Keratinocyte (primary cell): Measurements from ENCODE around the gene ABCA7. TPM values are rescaled to one million over a fixed set of nuclear protein-coding genes. Genes with fewer than 3 reads are reported as not detected.

Experiments
- DNase-seq: peaks from one replicate; pipeline ENCODE4 v3.0.0-alpha.2; 2011; ENCODE audit warnings: low read depth, missing footprints, low spot score
- FAIRE-seq: peaks from 2 replicates; lab custom pipeline; 2011; peaks lifted over from hg19 to GRCh38; lab: Jason Lieb, UNC
- H2AFZ ChIP-seq: 2 replicates; pipeline ENCODE4 v1.6.0; 2012; ENCODE audit warnings: low read length, control low read depth, inconsistent platforms; ENCODE audit not compliant: control insufficient read depth
- H3K27ac ChIP-seq: 2 replicates; pipeline ENCODE4 v1.5.1; 2011; ENCODE audit warnings: low read length; ENCODE audit not compliant: control insufficient read depth, insufficient read depth
- H3K27me3 ChIP-seq: 3 replicates; pipeline ENCODE4 v1.6.0; 2011; ENCODE audit warnings: low read length; ENCODE audit not compliant: control insufficient read depth, insufficient read depth; ENCODE audit errors: extremely low read depth
- H3K36me3 ChIP-seq, 2 experiments: 2 replicates in 1 of 2; 3 replicates in 1 of 2; pipeline ENCODE4 v1.5.1; 2011; ENCODE audit warnings: low read length in 2 of 2, mild to moderate bottlenecking in 1 of 2; ENCODE audit not compliant: control insufficient read depth in 2 of 2, insufficient read depth in 2 of 2; ENCODE audit errors: extremely low read depth in 1 of 2
- H3K4me1 ChIP-seq: 3 replicates; pipeline ENCODE4 v1.5.1; 2011; ENCODE audit warnings: low read length; ENCODE audit not compliant: control insufficient read depth, insufficient read depth; ENCODE audit errors: extremely low read depth
- H3K4me2 ChIP-seq: 3 replicates; pipeline ENCODE4 v1.6.0; 2011; ENCODE audit warnings: low read depth, low read length; ENCODE audit not compliant: control insufficient read depth, insufficient read depth; ENCODE audit errors: extremely low read depth
- H3K4me3 ChIP-seq, 3 experiments: fragments of 200-600 bp in 1 of 3; sonication (generic) in 1 of 3; 2 replicates in 2 of 3; 3 replicates in 1 of 3; pipeline ENCODE4 v1.5.1; 2011 to 2016; ENCODE audit warnings: low read length in 3 of 3, mild to moderate bottlenecking in 3 of 3, control low read depth in 2 of 3, inconsistent platforms in 1 of 3, low read depth in 1 of 3, mixed read lengths in 1 of 3, mixed run types in 1 of 3, moderate library complexity in 1 of 3; ENCODE audit not compliant: control insufficient read depth in 2 of 3, insufficient read depth in 2 of 3; ENCODE audit errors: extremely low read depth in 1 of 3
- H3K79me2 ChIP-seq: 2 replicates; pipeline ENCODE4 v1.6.0; 2012; ENCODE audit warnings: low read length; ENCODE audit not compliant: control insufficient read depth, insufficient read depth
- H3K9ac ChIP-seq: 3 replicates; pipeline ENCODE4 v1.6.0; 2011; ENCODE audit warnings: low read length; ENCODE audit not compliant: control insufficient read depth, insufficient read depth; ENCODE audit errors: extremely low read depth
- H3K9me1 ChIP-seq: 3 replicates; pipeline ENCODE4 v1.6.0; 2011; ENCODE audit warnings: low read length; ENCODE audit not compliant: control insufficient read depth, insufficient read depth; ENCODE audit errors: extremely low read depth
- H3K9me3 ChIP-seq: 2 replicates; pipeline ENCODE4 v1.5.1; 2012; ENCODE audit warnings: low read depth, low read length; ENCODE audit not compliant: control insufficient read depth
- H4K20me1 ChIP-seq: 3 replicates; pipeline ENCODE4 v1.6.0; 2011; ENCODE audit warnings: low read length; ENCODE audit not compliant: control insufficient read depth, insufficient read depth; ENCODE audit errors: extremely low read depth
- CTCF ChIP-seq, 3 experiments: IDR thresholded peaks in 1 of 3; conservative IDR thresholded peaks in 1 of 3; optimal IDR thresholded peaks in 1 of 3; 2 replicates in 2 of 3; 3 replicates in 1 of 3; pipeline versions ENCODE3 to v1.5.1; 2011; ENCODE audit warnings: low read length in 3 of 3, mild to moderate bottlenecking in 3 of 3, moderate library complexity in 2 of 3, control low read depth in 1 of 3, inconsistent platforms in 1 of 3; ENCODE audit not compliant: insufficient read depth in 2 of 3; ENCODE audit errors: extremely low read depth in 1 of 3
- EZH2 ChIP-seq: IDR thresholded peaks from one replicate; pipeline ENCODE4 v1.6.1; 2012; ENCODE audit warnings: inconsistent platforms, mild to moderate bottlenecking, low read length, moderate library complexity
- dilution Hi-C: fragments of 300-500 bp; cut with MboI; formaldehyde crosslinking; loops from one replicate; pipeline ENCODE4 v1.7.0; 2020; ENCODE audit warnings: low sequenced_read_pairs; ENCODE audit not compliant: extremely low pct_ligation_motif_present
- polyA plus RNA-seq, 5 experiments: library from polyadenylated mRNA; depleted of rRNA in 3 of 5; stranded (reverse) in 3 of 5; stranded (forward) in 1 of 5; unstranded in 1 of 5; fragments of >200 nt; gene quantifications; 1 replicate in 1 of 5; 2 replicates in 3 of 5; 3 replicates in 1 of 5; pipeline versions ENCODE4 v1.2.1 to v1.2.3, GENCODE V29; 2011 to 2012; ENCODE audit warnings: missing spikeins in 2 of 5, low read depth in 1 of 5, low replicate concordance in 1 of 5

Gene ABCA7
- polyA plus RNA-seq, 1 donor (not counting 4 experiments of a cell fraction or from before 2014, with no cell fraction given): 7.4 TPM

- no peak overlapping the region for H3K9ac ChIP-seq
- dilution Hi-C loops: no loop called here
- H3K9me1 ChIP-seq: no peaks in the 10 kb centered on the region
- H3K4me3 ChIP-seq: no peak overlapping the region
- no peaks in the 10 kb centered on the region for H3K79me2 ChIP-seq
- H3K4me1 ChIP-seq: peaks cover 9% of the 10 kb centered on the region
- no peaks in the 10 kb centered on the region for H3K36me3 ChIP-seq
- no peak overlapping the region for H3K27ac ChIP-seq
- no peak for DNase-seq
- no peak overlapping the region for H3K4me2 ChIP-seq
- H3K9me3 ChIP-seq: no peaks in the 10 kb centered on the region
- no peaks in the 10 kb centered on the region for H4K20me1 ChIP-seq
- no peak overlapping the region for H2AFZ ChIP-seq
- no peak for FAIRE-seq
- no peak for TF ChIP-seq CTCF (optimal IDR thresholded peaks at IDR 0.05 in 1 of 3, IDR thresholded peaks at IDR 0.05 in 1 of 3, conservative IDR thresholded peaks at IDR 0.05 in 1 of 3; ENCODE audit: extremely low read depth in 1 of 3, insufficient read depth in 2 of 3, low read length in 3 of 3)
- no peak for TF ChIP-seq EZH2
- peaks cover 16% of the 10 kb centered on the region for H3K27me3 ChIP-seq
Observed at GRCh38 chr19:1073063-1073955, 33.4 kb downstream of the ABCA7 start.

GRCh38 chr19:1073956-1074517, 34.1 kb downstream of the ABCA7 start:
- peaks cover 16% of the 10 kb centered on the region for H3K27me3 ChIP-seq
- no peak overlapping the region for H2AFZ ChIP-seq
- H3K9ac ChIP-seq: no peak overlapping the region
- FAIRE-seq (no peak), DNase-seq (no peak)
- no peaks in the 10 kb centered on the region for H3K79me2 ChIP-seq
- no peaks in the 10 kb centered on the region for H3K9me3 ChIP-seq
- H4K20me1 ChIP-seq: no peaks in the 10 kb centered on the region
- H3K4me3 ChIP-seq: peak overlapping the region in 1 of 3 experiments; percentile 22
- peaks cover 9% of the 10 kb centered on the region for H3K4me1 ChIP-seq
- TF ChIP-seq CTCF (optimal IDR thresholded peaks at IDR 0.05 in 1 of 3, IDR thresholded peaks at IDR 0.05 in 1 of 3, conservative IDR thresholded peaks at IDR 0.05 in 1 of 3; ENCODE audit: extremely low read depth in 1 of 3, insufficient read depth in 2 of 3, low read length in 3 of 3): no peak
- no peak for TF ChIP-seq EZH2
- H3K4me2 ChIP-seq: peak overlapping the region; percentile 10
- H3K9me1 ChIP-seq: no peaks in the 10 kb centered on the region
- no peak overlapping the region for H3K27ac ChIP-seq
- dilution Hi-C loops: no loop called here
- no peaks in the 10 kb centered on the region for H3K36me3 ChIP-seq
